Aorta (tissue), 5 donors: ENCODE data around the gene HDAC8. TPM values are rescaled to one million over a fixed set of nuclear protein-coding genes. Genes with fewer than 3 reads are reported as not detected.
A peak's percentile ranks its signal among the peaks of the same experiment; 100 is the strongest.
"Not testable (repeated sequence)": the region's sequence is repeated elsewhere in the genome, so short reads cannot be mapped to it uniquely, and the experiment has no call there.

Source experiments
- ATAC-seq: fragments of 200-7000 bp; cut with Tn5 transposase; one replicate; pipeline ENCODE4 v1.9.1; 2022; ENCODE audit warnings: moderate library complexity; ENCODE audit not compliant: low FRiP score
- DNase-seq, 2 donors: peaks; one replicate each; pipeline ENCODE4 v3.0.0-alpha.2; 2020
- H3K27ac ChIP-seq, 2 donors: one replicate each; pipeline ENCODE4 v1.5.1; 2013; ENCODE audit warnings: low read length in 2 of 2, mild to moderate bottlenecking in 2 of 2, moderate library complexity in 2 of 2, control low read depth in 1 of 2, inconsistent platforms in 1 of 2, low read depth in 1 of 2
- H3K27me3 ChIP-seq, 2 donors: one replicate each; pipeline ENCODE4 v1.6.1; 2013; ENCODE audit warnings: control low read depth in 1 of 2, low read length in 1 of 2, mild to moderate bottlenecking in 1 of 2, moderate library complexity in 1 of 2; ENCODE audit not compliant: insufficient read depth in 2 of 2, control insufficient read depth in 1 of 2
- H3K36me3 ChIP-seq, 2 donors: one replicate each; pipeline ENCODE4 v1.6.1; 2013; ENCODE audit warnings: control low read depth in 1 of 2, low read length in 1 of 2, mild to moderate bottlenecking in 1 of 2; ENCODE audit not compliant: insufficient read depth in 2 of 2, control insufficient read depth in 1 of 2
- H3K4me1 ChIP-seq, 2 donors: one replicate each; pipeline ENCODE4 v1.6.1; 2013; ENCODE audit warnings: low read length in 2 of 2, control low read depth in 1 of 2, mild to moderate bottlenecking in 1 of 2, moderate library complexity in 1 of 2; ENCODE audit not compliant: insufficient read depth in 2 of 2, control insufficient read depth in 1 of 2
- H3K4me3 ChIP-seq, 2 donors: one replicate each; pipeline ENCODE4 v1.5.1; 2013; ENCODE audit warnings: low read length in 2 of 2, control low read depth in 1 of 2, mild to moderate bottlenecking in 1 of 2
- H3K9me3 ChIP-seq: one replicate; pipeline ENCODE4 v1.6.1; 2013; ENCODE audit warnings: mild to moderate bottlenecking, low read length; ENCODE audit not compliant: control insufficient read depth
- WGBS, 2 donors: extraction: QIAGEN DNeasy Blood & Tissue Kit; methylation state at CpG; one replicate each; pipeline ENCODE4 v1.1.7; 2013; 5-methylcytosine and 5-hydroxymethylcytosine counted together
- intact Hi-C, 2 donors: fragments of 100-400 bp; cut with DNase I; formaldehyde crosslinking; loops; one replicate each; pipeline versions ENCODE4 v1.14.2 to v1.15.0; 2022
- long read RNA-seq, 2 donors: library from polyadenylated mRNA; unstranded; transcript quantifications; one replicate each; pipeline ENCODE4 v2.0.0, GENCODE V29; 2020 to 2021
- polyA plus RNA-seq, 2 donors: library from polyadenylated mRNA; stranded (reverse); fragments of 200-250 nt; gene quantifications; one replicate each; pipeline ENCODE4 v1.2.3, GENCODE V29; 2013
- total RNA-seq, 2 donors: library from RNA; stranded (reverse); fragmentation: NEBNext Ultra II Directional; extraction: Animal tissue kit (Norgen Biotek cat#: 25700); gene quantifications; one replicate each; pipeline ENCODE4 v1.2.1, GENCODE V29; 2021
- donor health status: healthy with polysubstance abuse.
- donor health status: Bipolar disorder and iron deficiency.
- donor health status: DM: no; HTN: no; CAD: no.
- donor health status: DM: no; HTN: no; CAD: no.
- donor health status: DM: yes; HTN: yes; CAD: no.

Gene HDAC8
- 10 to 100 TPM; 40.0 to 46.4 TPM for total RNA-seq
- polyA plus RNA-seq, result 10 to 100 TPM; 16.8 to 24.5 TPM
- long read RNA-seq, donor 1, transcript HDAC8-214 (8 exons, 2,373 nt), result minor isoform, 8 of 56 reads
- long read RNA-seq, donor 1, transcript HDAC8-207 (11 exons, 2,110 nt), result major isoform, 27 of 56 reads
- long read RNA-seq, donor 1, partial matches to known transcripts, result 1 of 56 reads
- long read RNA-seq, donor 1, other reads (novel, unspliced or antisense), result 17 of 56 reads
- long read RNA-seq, donor 2, full-length matches to known transcripts, result 4 of 30 reads
- long read RNA-seq, donor 2, partial matches to known transcripts, result 1 of 30 reads
- long read RNA-seq, donor 2, other reads (novel, unspliced or antisense), result 25 of 30 reads

DNA sequence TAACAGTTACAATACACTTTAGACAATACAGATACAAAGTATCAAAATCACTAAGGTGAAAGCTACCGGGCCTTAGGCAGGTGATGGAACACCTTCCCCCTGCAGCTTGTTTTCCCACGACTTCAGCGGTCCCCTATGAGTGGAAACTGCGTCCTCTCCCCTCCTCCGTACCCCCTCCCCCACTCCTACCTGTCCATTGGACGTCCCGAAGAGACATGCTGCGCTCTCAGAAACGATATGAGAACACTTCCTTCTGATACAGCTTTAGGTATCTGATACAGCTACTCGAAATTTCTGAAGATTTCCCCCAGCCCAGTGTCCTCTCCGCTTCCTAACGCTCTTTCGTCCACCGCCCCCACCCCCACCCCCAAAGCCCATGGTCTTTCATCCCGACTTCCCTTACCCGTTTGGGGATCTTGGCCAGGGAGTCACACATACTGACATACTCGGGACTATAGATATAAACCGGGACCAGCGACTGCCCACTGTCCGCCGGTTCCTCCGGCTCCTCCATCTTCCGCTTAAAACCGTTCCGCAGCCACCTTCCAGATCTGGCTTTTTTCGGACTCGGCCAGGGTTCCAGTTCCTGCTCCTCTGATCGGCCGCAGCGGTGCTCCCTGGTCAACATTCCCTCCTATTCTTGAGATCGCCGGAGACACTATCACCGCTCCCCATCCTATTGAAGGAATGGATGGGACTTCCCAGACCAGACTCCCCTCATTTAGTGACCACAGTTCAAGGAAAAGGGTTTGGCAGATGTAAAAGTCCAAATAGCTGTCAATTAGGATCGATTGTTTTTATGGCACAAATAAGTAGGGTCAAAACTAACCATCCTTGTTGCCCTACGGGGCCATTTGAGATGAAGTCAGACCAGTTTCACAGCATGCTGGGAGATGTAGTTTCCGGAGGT, at the start of gene HDAC8:
Gene HDAC8 (minus strand): TSS at position 596 of the 910 bp plus-strand sequence. CDS start 82 bp downstream, at position 514.
- H3K4me3 ChIP-seq, result peak within 1 kb of the TSS; percentile 59 to 66
- DNase-seq, result peak; percentile 80 to 85
- no peaks in the 10 kb centered on the region for H3K27me3 ChIP-seq
- ATAC-seq, result peak; percentile 88
- peaks cover 0 to 2% of the 10 kb centered on the region in 2 donors for H3K4me1 ChIP-seq
- no peak within 1 kb of the TSS for H3K27ac ChIP-seq
- intact Hi-C loops, result no loop called here
- peaks cover 0 to 2% of the 10 kb centered on the region in 2 donors for H3K36me3 ChIP-seq
- 0 to 27% methylated on average over 36 of the region's 36 CpGs for WGBS, 2 donors
- no peaks in the 10 kb centered on the region for H3K9me3 ChIP-seq

DNA sequence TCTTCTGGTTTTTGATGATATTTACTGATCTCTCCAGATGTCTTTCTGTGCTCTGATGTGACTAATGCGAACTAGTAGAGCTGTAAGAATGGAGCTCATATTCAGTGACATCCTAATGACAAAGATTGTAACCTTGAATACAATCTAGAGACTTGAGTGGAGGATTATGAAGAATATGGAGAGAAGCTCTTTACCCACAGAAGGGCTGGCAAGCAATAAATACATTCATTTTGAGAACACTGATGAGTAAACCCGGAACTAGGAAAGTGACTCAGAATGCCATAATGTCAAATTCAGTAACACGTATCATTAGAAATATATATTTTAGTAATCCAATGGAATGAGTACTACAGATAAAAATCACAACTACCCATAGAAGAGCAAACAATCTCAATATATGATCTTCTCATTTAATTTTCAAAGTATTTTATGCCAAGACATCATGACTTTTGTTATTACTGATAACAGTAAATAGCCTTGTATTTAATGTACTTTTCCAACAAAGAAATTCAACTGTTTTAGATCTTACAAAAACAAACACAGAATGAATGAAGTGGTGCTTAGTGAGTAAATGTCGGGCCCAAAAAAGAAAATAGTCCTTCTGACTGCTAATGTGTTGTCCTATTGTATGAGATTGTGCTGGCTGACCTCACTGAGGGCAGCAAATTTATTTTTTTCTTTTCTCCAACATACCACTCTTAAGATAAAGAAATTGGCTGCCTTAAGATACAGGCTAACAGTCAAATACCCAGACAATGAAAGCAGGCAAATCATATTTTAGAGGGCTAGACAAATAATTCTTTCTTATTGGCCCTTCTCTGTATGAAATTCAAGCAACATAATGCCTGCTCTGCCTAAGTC, 49.2 kb upstream of the HDAC8 start:
- peak overlapping the region in 1 of 2 donors; percentile 16 for H3K27ac ChIP-seq
- 25 to 45% methylated on average over 4 of the region's 4 CpGs for WGBS, 2 donors
- intact Hi-C loops, result no loop called here
- H3K4me3 ChIP-seq, result no peak overlapping the region
- no peaks in the 10 kb centered on the region for H3K9me3 ChIP-seq
- H3K4me1 ChIP-seq, result peaks cover 0 to 5% of the 10 kb centered on the region in 2 donors
- H3K36me3 ChIP-seq, result no peaks in the 10 kb centered on the region
- no peaks in the 10 kb centered on the region for H3K27me3 ChIP-seq
- ATAC-seq (no peak), DNase-seq (no peak)

DNA sequence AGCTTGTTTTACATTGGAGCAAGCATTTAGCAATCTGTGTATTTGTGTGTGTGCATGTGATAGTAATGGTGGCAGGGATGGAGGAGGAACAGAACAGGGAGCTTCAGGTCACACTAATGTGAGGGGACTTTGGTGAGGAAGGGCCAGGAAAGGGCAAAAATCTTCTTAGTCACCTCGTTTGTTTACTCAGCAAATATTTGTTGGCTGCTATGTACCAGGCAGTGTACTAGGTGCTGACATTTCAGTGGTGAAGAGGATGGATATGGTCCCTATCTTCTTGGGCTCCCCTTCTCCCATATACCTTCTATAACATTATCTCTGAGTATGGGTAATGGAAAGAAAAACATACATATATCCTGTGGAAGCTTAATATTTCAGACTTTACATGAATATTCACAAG, 48.5 kb upstream of the HDAC8 start:
- intact Hi-C loops, result no loop called here
- H3K4me3 ChIP-seq, result no peak overlapping the region
- no peaks in the 10 kb centered on the region for H3K9me3 ChIP-seq
- DNase-seq (no peak), ATAC-seq (no peak)
- H3K27me3 ChIP-seq, result no peaks in the 10 kb centered on the region
- H3K36me3 ChIP-seq, result no peaks in the 10 kb centered on the region
- WGBS, 2 donors, result 24 to 36% methylated on average over 1 of the region's 1 CpG
- H3K27ac ChIP-seq, result peak overlapping the region; percentile 16 to 92
- peaks cover 0 to 5% of the 10 kb centered on the region in 2 donors for H3K4me1 ChIP-seq

DNA sequence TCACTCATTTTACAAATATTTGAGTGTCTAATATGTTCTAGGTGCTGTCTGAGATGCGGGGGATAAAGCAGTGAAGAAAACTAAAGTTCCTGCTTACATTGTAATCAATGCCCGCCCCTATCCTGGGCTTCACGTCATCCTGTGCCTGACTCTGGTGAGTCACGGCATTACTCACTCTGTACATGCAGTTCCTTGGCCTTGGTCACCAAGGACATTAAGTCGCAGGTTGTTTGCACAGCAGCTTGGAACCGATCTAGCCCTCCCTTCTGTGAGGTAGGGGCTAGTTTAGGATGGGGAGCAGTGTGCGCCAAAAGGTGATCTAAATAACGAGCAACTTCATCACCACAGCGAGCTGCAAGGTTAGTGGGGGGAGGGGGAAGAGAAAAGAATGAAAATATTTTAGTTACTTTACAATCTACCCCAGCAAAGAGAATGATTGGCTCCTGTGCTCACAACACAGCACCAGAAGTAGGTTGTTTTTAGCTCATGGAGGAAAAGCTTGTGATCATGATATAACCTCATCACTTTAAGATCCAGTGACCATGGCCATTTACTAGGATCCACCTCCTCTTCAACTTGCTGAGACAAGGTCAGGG, 48.0 kb upstream of the HDAC8 start:
- peak overlapping the region; percentile 16 to 92 for H3K27ac ChIP-seq
- DNase-seq (peak; percentile 75 to 80), ATAC-seq (peak; percentile 90)
- H3K9me3 ChIP-seq, result no peaks in the 10 kb centered on the region
- intact Hi-C loops, result no loop called here
- no peak overlapping the region for H3K4me3 ChIP-seq
- WGBS, 2 donors, result 4 to 25% methylated on average over 9 of the region's 9 CpGs
- H3K36me3 ChIP-seq, result no peaks in the 10 kb centered on the region
- peaks cover 0 to 5% of the 10 kb centered on the region in 2 donors for H3K4me1 ChIP-seq
- H3K27me3 ChIP-seq, result no peaks in the 10 kb centered on the region

- Histone ChIP-seq H3K4me1 (no peaks in the 10 kb centered on the region), H3K27me3 (no peaks in the 10 kb centered on the region), H3K27ac (no peak overlapping the region), H3K9me3 (no peaks in the 10 kb centered on the region), H3K36me3 (peaks cover 0 to 2% of the 10 kb centered on the region in 2 donors), H3K4me3 (no peak overlapping the region)
- intact Hi-C loops, result no loop called here
- WGBS, 2 donors, result 56 to 70% methylated on average over 2 of the region's 2 CpGs
- ATAC-seq (no peak), DNase-seq (no peak)
Observed at GRCh38 chrX:72609313-72609712, 36.7 kb upstream of the HDAC8 start.

- ATAC-seq (no peak), DNase-seq (no peak)
- Histone ChIP-seq H3K27ac (no peak overlapping the region), H3K36me3 (peaks cover 0 to 2% of the 10 kb centered on the region in 2 donors), H3K4me3 (no peak overlapping the region), H3K4me1 (no peaks in the 10 kb centered on the region), H3K9me3 (no peaks in the 10 kb centered on the region), H3K27me3 (no peaks in the 10 kb centered on the region)
- 60 to 79% methylated on average over 3 of the region's 3 CpGs for WGBS, 2 donors
- intact Hi-C loops, result no loop called here
Observed at GRCh38 chrX:72604705-72605104, 32.1 kb upstream of the HDAC8 start.

DNA sequence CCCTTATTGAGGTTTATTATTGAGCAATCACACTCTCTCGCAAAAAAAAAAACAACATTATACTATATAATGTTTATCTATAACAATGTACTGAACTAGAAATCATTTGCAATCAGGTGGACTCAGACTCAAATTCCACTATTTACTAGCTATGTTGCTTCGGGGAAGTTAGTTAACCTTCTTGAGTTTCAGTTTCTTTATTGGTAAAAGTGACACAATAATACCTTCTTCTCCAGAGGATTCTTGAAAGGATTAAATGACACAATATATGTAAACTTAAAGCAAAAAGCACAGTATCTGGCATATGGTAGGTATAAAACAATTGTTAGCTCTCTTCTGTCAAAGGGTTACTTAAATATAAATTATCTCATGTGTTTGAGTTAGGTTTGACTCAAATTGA, 31.5 kb upstream of the HDAC8 start:
- ATAC-seq, result no peak
- Histone ChIP-seq H3K9me3 (no peaks in the 10 kb centered on the region), H3K4me3 (no peak overlapping the region), H3K27me3 (no peaks in the 10 kb centered on the region), H3K36me3 (peaks cover 0 to 2% of the 10 kb centered on the region in 2 donors), H3K27ac (no peak overlapping the region), H3K4me1 (no peaks in the 10 kb centered on the region)
- WGBS, 2 donors, result 84 to 93% methylated on average over 2 of the region's 2 CpGs
- no peak for DNase-seq
- intact Hi-C loops, result no loop called here

DNA sequence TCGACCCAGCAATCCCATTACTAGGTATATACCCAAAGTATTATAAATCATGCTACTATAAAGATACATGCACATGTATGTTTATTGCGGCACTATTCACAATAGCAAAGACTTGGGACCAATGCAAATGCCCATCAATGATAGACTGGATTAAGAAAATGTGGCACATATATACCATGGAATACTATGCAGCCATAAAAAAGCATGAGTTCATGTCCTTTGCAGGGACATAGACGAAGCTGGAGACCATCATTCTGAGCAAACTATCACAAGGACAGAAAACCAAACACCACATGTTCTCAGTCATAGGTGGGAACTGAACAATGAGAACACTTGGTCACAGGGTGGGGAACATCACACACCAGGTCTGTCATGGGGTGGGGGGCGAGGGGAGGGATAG, 18.4 kb upstream of the HDAC8 start:
- ATAC-seq, DNase-seq, H3K9me3 ChIP-seq, H3K36me3 ChIP-seq, intact Hi-C loops, H3K27me3 ChIP-seq, H3K4me3 ChIP-seq, H3K27ac ChIP-seq, H3K4me1 ChIP-seq: not testable (repeated sequence)
- 74 to 92% methylated on average over 4 of the region's 4 CpGs for whole genome bisulfite sequencing, 2 donors
